ENCODE measurements around the gene TAB2. TPM values are rescaled to one million over a fixed set of nuclear protein-coding genes. Genes with fewer than 3 reads are reported as not detected.

The TAB2 gene
- total RNA-seq, 1 donor from 2014 or later, result 69.0 TPM

DNA sequence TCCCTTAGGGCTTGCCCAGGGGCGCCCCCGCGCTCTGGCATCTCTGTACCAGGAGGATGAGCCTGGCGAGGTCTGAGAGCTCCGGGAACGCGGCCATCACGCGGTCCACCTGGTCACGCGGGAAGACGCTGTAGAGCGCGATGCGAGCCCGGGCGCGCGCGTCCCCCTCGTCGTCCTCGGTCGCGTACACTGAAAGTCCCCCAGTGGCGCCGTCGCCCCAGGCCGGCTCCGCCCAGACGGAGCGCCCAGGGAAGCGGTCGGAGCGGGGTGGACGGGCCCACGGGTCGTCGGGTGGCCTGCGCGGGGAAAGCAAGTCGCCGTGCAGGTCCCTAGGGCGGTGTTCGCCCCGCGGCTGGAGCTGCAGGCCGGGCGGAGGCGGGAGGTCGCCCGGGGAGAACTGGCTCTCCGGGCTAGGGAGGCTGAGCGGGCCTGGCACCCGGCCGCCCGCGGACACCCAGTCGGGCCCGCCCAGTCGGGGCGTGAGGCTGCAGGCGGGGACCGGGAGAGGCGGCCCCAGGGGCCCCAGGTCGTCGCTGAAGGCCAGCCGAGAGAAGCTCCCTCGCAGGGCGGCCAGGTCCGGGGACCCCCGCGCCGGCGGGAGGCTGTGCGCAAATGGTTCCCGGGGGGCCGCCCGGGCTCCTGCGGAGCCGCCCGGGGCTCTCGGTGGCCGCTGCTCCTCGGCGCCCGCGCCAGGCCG is 133.3 kb downstream of the TAB2 start:
- Mint-ChIP-seq H3K36me3 (ENCODE audit: low read depth) (peaks cover 79% of the 10 kb centered on the region), H3K9me3 (no peaks in the 10 kb centered on the region), H3K27ac (no peak overlapping the region), H3K4me1 (peaks cover 13% of the 10 kb centered on the region), H3K27me3 (no peaks in the 10 kb centered on the region), H3K4me3 (no peak overlapping the region)
- TF ChIP-seq, protein P1, sequence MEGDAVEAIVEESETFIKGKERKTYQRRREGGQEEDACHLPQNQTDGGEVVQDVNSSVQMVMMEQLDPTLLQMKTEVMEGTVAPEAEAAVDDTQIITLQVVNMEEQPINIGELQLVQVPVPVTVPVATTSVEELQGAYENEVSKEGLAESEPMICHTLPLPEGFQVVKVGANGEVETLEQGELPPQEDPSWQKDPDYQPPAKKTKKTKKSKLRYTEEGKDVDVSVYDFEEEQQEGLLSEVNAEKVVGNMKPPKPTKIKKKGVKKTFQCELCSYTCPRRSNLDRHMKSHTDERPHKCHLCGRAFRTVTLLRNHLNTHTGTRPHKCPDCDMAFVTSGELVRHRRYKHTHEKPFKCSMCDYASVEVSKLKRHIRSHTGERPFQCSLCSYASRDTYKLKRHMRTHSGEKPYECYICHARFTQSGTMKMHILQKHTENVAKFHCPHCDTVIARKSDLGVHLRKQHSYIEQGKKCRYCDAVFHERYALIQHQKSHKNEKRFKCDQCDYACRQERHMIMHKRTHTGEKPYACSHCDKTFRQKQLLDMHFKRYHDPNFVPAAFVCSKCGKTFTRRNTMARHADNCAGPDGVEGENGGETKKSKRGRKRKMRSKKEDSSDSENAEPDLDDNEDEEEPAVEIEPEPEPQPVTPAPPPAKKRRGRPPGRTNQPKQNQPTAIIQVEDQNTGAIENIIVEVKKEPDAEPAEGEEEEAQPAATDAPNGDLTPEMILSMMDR (IDR thresholded peaks at IDR 0.05), result no peak
- intact Hi-C loops (cut with micrococcal nuclease), result loop anchor here (2.0 kb wide), 1 partner anchor 66 kb away; no protein-coding TSS in a partner anchor
- DNase-seq (no peak), ATAC-seq (ENCODE audit: low read depth) (no peak)
- CTCF ChIA-PET, result interaction anchor here (0.5 kb wide), 1 partner anchor 19 kb away, joined by 3 read pairs; no protein-coding TSS in a partner anchor
- POLR2A ChIA-PET, result interaction anchor here (1.4 kb wide), 1 partner anchor 38 kb away, joined by 3 read pairs; no protein-coding TSS in a partner anchor

DNA sequence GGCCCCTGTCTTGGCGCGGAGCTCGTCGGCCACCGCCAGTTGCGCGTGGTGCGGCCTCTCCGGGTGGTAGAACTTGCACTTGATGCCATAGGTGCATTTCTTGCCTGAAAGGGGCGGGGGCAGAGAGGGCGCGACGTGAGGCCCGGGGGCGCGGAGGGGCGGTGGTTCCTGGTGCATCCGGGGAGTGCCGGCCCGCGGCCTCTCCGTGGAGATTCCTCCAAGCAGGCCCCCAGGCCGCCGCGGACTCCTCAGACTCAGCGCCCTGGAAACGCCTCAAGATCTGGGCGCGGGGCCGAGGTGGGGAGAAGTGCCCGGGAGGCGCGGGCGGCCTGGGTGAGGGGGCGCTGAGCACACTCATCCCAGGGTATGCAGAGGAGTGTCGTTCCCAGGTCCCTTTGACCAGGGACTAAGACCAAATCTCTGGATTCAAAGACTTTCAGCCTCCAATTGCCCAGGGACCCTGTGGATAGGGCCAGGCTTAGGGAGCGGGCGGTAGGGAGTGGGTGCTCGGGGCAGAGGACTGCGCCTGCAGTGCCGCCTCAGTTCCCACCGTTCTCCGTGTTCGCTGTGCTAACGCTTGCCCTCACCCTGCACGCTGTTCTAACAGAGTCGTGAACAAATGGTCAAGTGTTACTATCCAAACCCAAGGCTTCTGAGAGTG is 134.0 kb downstream of the TAB2 start:
- TF ChIP-seq, protein P1 (IDR thresholded peaks at IDR 0.05), result no peak
- DNase-seq (no peak), ATAC-seq (ENCODE audit: low read depth) (no peak)
- H3K9me3 Mint-ChIP-seq, result no peaks in the 10 kb centered on the region
- peaks cover 78% of the 10 kb centered on the region for H3K36me3 Mint-ChIP-seq (ENCODE audit: low read depth)
- H3K27ac Mint-ChIP-seq, result no peak overlapping the region
- POLR2A ChIA-PET, result interaction anchor here (1.4 kb wide), 1 partner anchor 38 kb away, joined by 3 read pairs; no protein-coding TSS in a partner anchor
- intact Hi-C loops (cut with micrococcal nuclease), result loop anchor here (2.0 kb wide), 2 partner anchors 17 to 65 kb away; no protein-coding TSS in a partner anchor
- no peak overlapping the region for H3K4me3 Mint-ChIP-seq
- no peaks in the 10 kb centered on the region for H3K27me3 Mint-ChIP-seq
- CTCF ChIA-PET, result no interaction called here
- peaks cover 13% of the 10 kb centered on the region for H3K4me1 Mint-ChIP-seq

DNA sequence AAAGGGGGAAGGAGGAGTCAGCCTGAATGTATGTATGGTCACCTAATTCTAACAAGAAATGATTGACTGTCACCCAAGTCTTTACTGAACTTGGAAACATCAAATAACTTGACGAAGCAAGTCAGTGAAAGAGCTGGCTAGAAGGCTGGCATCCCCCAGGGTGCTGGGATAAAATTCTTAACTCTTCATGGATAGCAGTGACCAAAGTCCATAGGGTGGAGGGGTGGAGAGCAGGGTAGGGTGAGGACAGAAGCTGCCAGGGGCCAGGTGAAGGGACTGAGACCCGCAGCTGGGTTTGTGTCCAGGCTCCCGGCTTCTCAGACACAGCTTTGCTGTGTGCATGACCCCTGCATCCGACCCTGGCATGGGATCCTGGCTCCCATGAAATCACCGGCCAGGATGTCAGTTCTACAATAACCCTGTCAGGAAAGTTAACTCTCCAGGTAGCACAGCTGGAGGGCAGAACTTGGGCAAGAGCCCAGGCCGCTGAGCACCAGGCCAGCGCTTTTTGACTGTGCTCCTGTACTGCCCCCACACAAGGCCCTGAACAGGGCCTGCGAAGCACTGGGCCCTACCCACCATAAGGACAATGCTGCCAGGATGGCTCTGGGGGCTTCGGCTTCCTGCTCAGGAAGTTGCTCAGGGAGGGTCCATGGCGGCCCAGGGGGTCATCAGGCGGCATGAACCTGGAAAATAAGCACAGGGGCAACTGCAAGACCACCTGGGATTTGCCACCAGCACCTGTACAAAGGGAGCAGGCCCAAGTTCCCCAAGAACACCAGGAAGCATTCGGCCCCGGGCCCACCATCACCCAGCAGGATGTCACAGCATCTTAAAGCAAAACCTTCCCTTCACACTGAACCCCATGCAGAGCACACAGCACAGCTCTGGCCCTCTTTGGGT is 134.8 kb downstream of the TAB2 start:
- POLR2A ChIA-PET, result interaction anchor here (0.7 to 1.5 kb wide), 5 partner anchors 7 to 936 kb away, joined by 3 to 8 read pairs (median 3); partner anchors contain the start of gene PPIL4
- no peak for DNase-seq
- Mint-ChIP-seq H3K36me3 (ENCODE audit: low read depth) (peaks cover 80% of the 10 kb centered on the region), H3K27ac (no peak overlapping the region), H3K4me1 (peaks cover 13% of the 10 kb centered on the region), H3K9me3 (no peaks in the 10 kb centered on the region), H3K4me3 (no peak overlapping the region), H3K27me3 (no peaks in the 10 kb centered on the region)
- CTCF ChIA-PET, result interaction anchor here (1.0 to 2.0 kb wide), 3 partner anchors 17 to 32 kb away, joined by 3 to 10 read pairs (median 4); partner anchors contain the start of gene ZC3H12D
- intact Hi-C loops (cut with micrococcal nuclease), result loop anchor here (2.0 kb wide), 1 partner anchor 17 kb away; no protein-coding TSS in a partner anchor
- TF ChIP-seq, protein P1 (IDR thresholded peaks at IDR 0.05), result no peak
- no peak for ATAC-seq (ENCODE audit: low read depth)

DNA sequence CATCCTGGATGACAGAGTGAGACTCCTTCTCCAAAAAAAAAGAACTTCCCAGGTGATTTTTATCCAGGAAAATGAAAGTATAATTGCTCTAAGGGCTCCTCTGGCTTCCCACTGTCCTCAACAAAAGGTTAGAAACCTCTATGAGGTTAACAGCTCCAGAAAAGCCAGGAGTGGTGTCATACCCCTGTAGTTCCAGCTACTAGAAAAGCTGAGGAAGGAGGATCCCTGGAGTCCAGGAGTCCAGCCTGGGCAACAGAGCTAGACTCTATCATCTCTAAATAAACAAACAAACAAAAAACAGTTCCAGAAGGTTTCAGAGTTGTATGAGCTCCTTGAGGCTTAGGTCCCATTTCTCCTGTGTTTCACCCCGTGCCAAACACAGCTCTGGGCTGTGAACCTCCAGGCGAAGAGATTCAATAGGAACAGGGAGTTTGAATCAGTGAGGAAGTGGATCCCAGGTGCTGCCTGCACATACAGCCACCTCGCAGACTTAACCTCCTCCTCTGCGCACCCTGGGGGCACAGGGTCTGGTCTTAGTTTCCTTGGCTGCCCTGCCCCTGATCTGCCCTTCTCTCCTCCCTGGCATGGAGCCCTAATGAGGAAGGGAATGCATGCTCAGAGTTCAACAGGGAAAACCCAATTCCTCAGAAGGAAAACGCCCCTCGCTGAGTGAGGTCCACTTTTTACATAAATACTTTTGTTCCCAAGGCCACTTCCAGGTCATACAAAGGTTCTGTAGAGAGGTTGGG is 136.3 kb downstream of the TAB2 start:
- POLR2A ChIA-PET, result interaction anchor here (0.5 to 1.5 kb wide), 4 partner anchors 31 to 216 kb away, joined by 3 to 10 read pairs (median 3); partner anchors contain the start of genes GINM1 and ZC3H12D

More for the DNA sequence above, 136.3 kb downstream of the TAB2 start:
- no peak for DNase-seq
- no peak for ATAC-seq (ENCODE audit: low read depth)
- CTCF ChIA-PET, result interaction anchor here (1.0 to 2.0 kb wide), 4 partner anchors 19 to 64 kb away, joined by 3 to 10 read pairs (median 4); partner anchors contain the start of gene ZC3H12D
- H3K4me1 Mint-ChIP-seq, result peaks cover 15% of the 10 kb centered on the region
- no peaks in the 10 kb centered on the region for H3K27me3 Mint-ChIP-seq
- no peaks in the 10 kb centered on the region for H3K9me3 Mint-ChIP-seq
- H3K27ac Mint-ChIP-seq, result no peak overlapping the region
- intact Hi-C loops (cut with micrococcal nuclease), result loop anchor here (2.0 kb wide), 1 partner anchor 15 kb away; no protein-coding TSS in a partner anchor
- TF ChIP-seq, protein P1 (IDR thresholded peaks at IDR 0.05), result no peak
- H3K4me3 Mint-ChIP-seq, result no peak overlapping the region
- H3K36me3 Mint-ChIP-seq (ENCODE audit: low read depth), result peaks cover 84% of the 10 kb centered on the region
